OCI-LY7 (cell line): ENCODE data around the gene SRRT.

Source experiments
- CTCF ChIP-seq: fragments of 200-600 bp; sonication (generic); conservative IDR thresholded peaks from 2 replicates; pipeline ENCODE4 v1.5.1; 2014; ENCODE audit warnings: mild to moderate bottlenecking, antibody characterized with exemption, low read length, moderate library complexity, mixed read lengths
- EZH2phosphoT487 ChIP-seq: fragments of 200-600 bp; sonication (generic); IDR thresholded peaks from 2 replicates; pipeline ENCODE4 v1.6.1; 2018; ENCODE audit warnings: low read depth, borderline replicate concordance, mild to moderate bottlenecking, mixed run types, antibody characterized with exemption, low read length, moderate library complexity, mixed read lengths

- no peak for TF ChIP-seq CTCF
- no peak for TF ChIP-seq EZH2phosphoT487
These were observed 58.8 kb downstream of the SRRT start for GRCh38 chr7:100933734-100934133.
